ENCODE measurements around the gene TMEM100. TPM values are rescaled to one million over a fixed set of nuclear protein-coding genes. Genes with fewer than 3 reads are reported as not detected.
"Not testable (repeated sequence)": the region's sequence is repeated elsewhere in the genome, so short reads cannot be mapped to it uniquely, and the experiment has no call there.

The TMEM100 gene
- total RNA-seq, 2 experiments from 2014 or later = not detected

GRCh38 chr17:55677446-55677845 lies 45.2 kb downstream of the TMEM100 start:
- intact Hi-C loops (cut with DNase I, micrococcal nuclease) = no loop called here
- no peaks in the 10 kb centered on the region for H3K36me3 Mint-ChIP-seq (ENCODE audit: low read depth)
- ChIA-PET CTCF (no interaction called here), POLR2A (interaction anchor here (0.6 kb wide), 1 partner anchor 318 kb away, joined by 5 read pairs; no protein-coding TSS in a partner anchor)
- peaks cover 5% of the 10 kb centered on the region for H3K4me1 Mint-ChIP-seq
- DNase-seq = no peak
- H3K27ac Mint-ChIP-seq = no peak overlapping the region
- H3K9me3 Mint-ChIP-seq (ENCODE audit: low read depth) = no peaks in the 10 kb centered on the region
- no peak for ATAC-seq
- no peak overlapping the region for H3K4me3 Mint-ChIP-seq
- peaks cover 34% of the 10 kb centered on the region for H3K27me3 Mint-ChIP-seq

- H3K9me3 Mint-ChIP-seq (ENCODE audit: low read depth) = no peaks in the 10 kb centered on the region
Observed at GRCh38 chr17:55676274-55676673, 46.4 kb downstream of the TMEM100 start.

GRCh38 chr17:55673743-55674506 lies 48.7 kb downstream of the TMEM100 start:
- ATAC-seq (no peak), DNase-seq (no peak)
- Mint-ChIP-seq H3K27ac (no peak overlapping the region), H3K9me3 (ENCODE audit: low read depth) (no peaks in the 10 kb centered on the region), H3K4me3 (no peak overlapping the region), H3K4me1 (peaks cover 5% of the 10 kb centered on the region), H3K27me3 (peaks cover 29% of the 10 kb centered on the region), H3K36me3 (ENCODE audit: low read depth) (no peaks in the 10 kb centered on the region)
- POLR2A ChIA-PET = interaction anchor here (0.6 kb wide), 1 partner anchor 176 kb away, joined by 3 read pairs; no protein-coding TSS in a partner anchor
- intact Hi-C loops (cut with DNase I, micrococcal nuclease) = no loop called here
- CTCF ChIA-PET = no interaction called here

More at GRCh38 chr17:55676274-55676673, 46.4 kb downstream of the TMEM100 start:
- H3K4me1 Mint-ChIP-seq = peaks cover 5% of the 10 kb centered on the region
- POLR2A ChIA-PET = no interaction called here
- intact Hi-C loops (cut with DNase I, micrococcal nuclease) = no loop called here
- H3K4me3 Mint-ChIP-seq = no peak overlapping the region
- ATAC-seq = no peak
- H3K27ac Mint-ChIP-seq = no peak overlapping the region
- H3K27me3 Mint-ChIP-seq = peaks cover 32% of the 10 kb centered on the region
- H3K36me3 Mint-ChIP-seq (ENCODE audit: low read depth) = no peaks in the 10 kb centered on the region
- no peak for DNase-seq
- CTCF ChIA-PET = interaction anchor here (0.6 kb wide), 1 partner anchor 37 kb away, joined by 5 read pairs; no protein-coding TSS in a partner anchor

- intact Hi-C loops (cut with DNase I, micrococcal nuclease) = no loop called here
- peaks cover 27% of the 10 kb centered on the region for H3K27me3 Mint-ChIP-seq
- no peak overlapping the region for H3K4me3 Mint-ChIP-seq
- H3K9me3 Mint-ChIP-seq (ENCODE audit: low read depth) = no peaks in the 10 kb centered on the region
- ChIA-PET POLR2A (no interaction called here), CTCF (interaction anchor here (1.0 kb wide), 1 partner anchor 32 kb away, joined by 4 read pairs; no protein-coding TSS in a partner anchor)
- H3K36me3 Mint-ChIP-seq (ENCODE audit: low read depth) = no peaks in the 10 kb centered on the region
- H3K4me1 Mint-ChIP-seq = peaks cover 5% of the 10 kb centered on the region
- no peak overlapping the region for H3K27ac Mint-ChIP-seq
- DNase-seq (no peak), ATAC-seq (no peak)
Observed at GRCh38 chr17:55672585-55673501, 49.8 kb downstream of the TMEM100 start.

GRCh38 chr17:55672010-55672409 lies 50.7 kb downstream of the TMEM100 start:
- DNase-seq; H3K4me1 Mint-ChIP-seq; intact Hi-C loops (cut with DNase I, micrococcal nuclease); ATAC-seq; POLR2A ChIA-PET; H3K4me3 Mint-ChIP-seq; H3K27ac Mint-ChIP-seq; H3K36me3 Mint-ChIP-seq (ENCODE audit: low read depth); H3K9me3 Mint-ChIP-seq (ENCODE audit: low read depth): not testable (repeated sequence)
- CTCF ChIA-PET = interaction anchor here (1.0 kb wide), 1 partner anchor 31 kb away, joined by 4 read pairs; no protein-coding TSS in a partner anchor
- H3K27me3 Mint-ChIP-seq = peaks cover 27% of the 10 kb centered on the region

Other genes starting within 250 kb of the TMEM100 start
- not detected for gene SMIM36, start 211.4 kb downstream of the TMEM100 start, total RNA-seq
- 1 to 10 TPM; 7.6 to 8.1 TPM for gene PCTP, start 28.2 kb upstream of the TMEM100 start, total RNA-seq